NCI-H526 (cell line): ENCODE data around the gene PPME1.
A peak's percentile ranks its signal among the peaks of the same experiment; 100 is the strongest.

ENCODE experiments used
- DNase-seq, 2 experiments: peaks; one replicate each; lab custom pipeline; 2025; lab: John Stamatoyannopoulos, UW

Gene PPME1

DNA sequence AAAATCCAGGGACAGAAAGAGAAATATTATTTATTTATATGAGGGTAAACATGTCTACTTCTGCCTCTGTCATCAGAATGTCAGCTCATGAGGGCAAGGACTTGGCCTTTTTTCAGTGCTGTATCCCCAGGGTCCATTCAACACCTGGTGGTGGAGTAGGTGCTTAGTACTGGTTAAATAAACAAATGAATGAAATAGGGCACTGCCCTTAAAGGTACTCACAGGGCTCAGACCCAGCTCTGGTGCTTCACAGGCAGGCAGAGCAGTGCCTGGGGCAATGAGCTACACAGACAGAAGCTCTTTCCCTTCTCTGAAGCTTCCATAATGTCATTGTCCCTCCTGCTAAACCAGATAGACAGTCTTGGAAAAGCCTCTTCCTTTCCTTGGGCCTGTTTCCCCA, 109.4 kb downstream of the PPME1 start:
- peak in 1 of 2 experiments; percentile 19 for DNase-seq

DNA sequence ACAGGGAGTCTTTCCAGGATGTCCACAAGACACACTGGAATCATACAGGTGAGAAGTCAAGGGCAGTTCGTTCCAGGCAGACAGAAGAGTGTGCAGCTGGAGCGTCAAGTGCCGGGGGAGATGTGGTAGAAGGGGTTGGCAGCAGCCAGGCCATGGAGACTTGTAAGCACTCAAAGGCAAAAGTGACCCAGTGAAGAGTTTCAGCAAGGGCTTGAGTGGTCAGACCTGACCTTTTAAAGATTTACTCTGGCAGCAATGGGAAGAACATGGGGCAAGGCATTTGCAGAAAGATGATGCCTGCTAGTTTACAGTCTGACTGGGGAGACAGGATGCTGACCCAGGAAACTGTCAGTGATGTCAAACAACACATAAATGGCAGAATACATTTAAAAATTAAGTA, 111.3 kb downstream of the PPME1 start:
- DNase-seq, result no peak

DNA sequence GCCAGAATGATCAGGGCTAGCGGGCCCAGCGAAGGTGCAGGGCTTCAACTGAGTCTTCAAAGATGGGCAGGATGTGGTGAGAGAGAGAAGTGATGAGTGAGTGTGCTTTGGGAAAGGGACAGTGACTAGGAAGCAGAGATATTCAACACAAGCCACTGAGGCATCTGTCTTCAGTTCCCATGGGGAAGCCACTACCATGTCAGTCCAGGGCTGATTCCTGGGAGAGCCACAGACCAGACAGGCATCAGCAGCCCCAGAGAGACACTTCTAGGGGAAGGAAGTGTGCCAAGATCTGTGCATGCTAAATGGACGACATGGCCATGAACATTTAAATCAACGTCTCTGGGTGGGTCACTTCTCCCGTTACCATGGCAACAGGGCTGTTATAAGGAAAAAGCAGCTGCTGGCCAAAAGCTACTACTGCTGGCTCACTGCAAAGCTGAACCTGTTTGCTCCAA, 111.9 kb downstream of the PPME1 start:
- DNase-seq, result no peak

DNA sequence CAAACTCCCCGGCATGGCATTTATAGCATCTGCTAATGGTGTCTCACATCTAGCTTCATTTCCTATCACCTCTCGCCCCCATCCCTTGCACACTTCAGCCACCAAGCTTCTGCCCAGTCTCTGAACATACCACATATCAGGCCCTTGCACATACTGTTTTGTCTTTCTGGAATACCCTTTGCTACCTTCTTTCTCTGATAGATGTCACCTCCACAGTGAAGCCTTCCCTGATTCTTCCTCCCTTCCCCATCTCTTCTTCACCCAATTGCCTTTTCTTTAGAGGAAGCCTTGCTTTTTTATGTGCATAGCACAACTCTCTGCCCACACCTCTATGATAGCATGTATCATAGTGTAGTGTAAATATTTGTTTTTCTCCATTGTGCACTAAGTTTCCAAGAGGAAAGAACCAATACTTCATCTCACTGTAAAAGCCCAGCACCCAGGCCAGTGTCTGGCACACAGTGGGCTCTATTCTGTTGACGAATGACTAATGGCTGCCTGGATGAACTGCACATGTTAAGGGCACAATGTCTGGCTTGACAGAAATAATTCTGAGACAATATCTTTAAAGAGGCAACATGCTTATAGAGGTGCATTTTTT, 112.6 kb downstream of the PPME1 start:
- no peak for DNase-seq

DNA sequence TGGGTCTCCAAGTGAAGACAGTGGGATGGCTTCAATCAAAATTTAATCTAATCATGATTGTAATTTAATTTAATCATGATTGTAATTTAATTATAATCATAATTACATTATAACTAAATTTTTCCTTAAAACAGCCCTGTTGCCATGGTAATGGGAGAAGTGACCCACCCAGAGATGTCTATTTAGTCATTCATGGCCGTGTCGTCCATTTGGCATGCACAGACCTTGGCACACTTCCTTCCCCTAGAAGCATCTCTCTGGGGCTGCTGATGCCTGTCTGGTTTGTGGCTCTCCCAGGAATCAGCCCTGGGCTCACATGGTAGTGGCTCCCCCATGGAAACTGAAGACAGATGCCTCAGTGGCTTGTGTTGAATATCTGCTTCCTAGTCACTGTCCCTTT, 113.4 kb downstream of the PPME1 start:
- no peak for DNase-seq

DNA sequence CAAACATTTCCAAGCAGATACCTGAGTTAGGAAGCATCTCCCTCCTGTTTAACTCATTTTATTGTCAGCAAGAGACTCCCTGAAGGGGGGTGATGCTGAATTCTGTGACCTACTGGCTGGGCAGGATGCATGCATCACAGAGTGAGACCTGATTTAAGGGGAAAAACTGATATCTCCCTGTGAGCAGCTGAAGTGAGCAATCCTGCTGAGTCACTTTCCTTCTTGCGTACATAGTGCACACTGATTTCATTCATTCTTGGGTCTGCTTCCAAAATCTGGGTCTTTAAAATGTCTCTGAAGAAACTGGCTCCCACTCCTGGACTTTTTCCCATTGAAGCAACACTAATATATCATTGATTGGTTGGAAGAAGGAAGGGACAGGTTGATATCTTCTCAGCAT, 117.1 kb downstream of the PPME1 start:
- DNase-seq, result no peak

DNA sequence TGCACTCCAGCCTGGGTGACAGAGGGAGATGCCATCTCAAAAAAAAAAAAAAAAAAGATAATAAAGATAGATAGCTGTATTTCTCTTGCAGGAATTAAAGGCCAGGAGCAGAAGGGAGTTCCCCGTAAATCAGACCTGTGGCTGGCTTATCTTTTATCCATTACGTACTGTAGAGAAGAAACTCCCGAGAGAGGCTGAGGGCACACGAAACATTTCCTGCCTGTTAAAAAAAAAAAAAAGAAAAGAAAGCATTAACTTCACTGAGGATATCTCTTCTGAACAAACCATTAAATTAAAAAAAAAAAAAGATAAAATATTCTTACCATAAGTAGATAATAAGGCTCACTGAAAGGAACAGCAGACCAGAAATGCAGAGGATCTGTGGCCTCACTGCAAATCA, 117.8 kb downstream of the PPME1 start:
- no peak for DNase-seq

DNA sequence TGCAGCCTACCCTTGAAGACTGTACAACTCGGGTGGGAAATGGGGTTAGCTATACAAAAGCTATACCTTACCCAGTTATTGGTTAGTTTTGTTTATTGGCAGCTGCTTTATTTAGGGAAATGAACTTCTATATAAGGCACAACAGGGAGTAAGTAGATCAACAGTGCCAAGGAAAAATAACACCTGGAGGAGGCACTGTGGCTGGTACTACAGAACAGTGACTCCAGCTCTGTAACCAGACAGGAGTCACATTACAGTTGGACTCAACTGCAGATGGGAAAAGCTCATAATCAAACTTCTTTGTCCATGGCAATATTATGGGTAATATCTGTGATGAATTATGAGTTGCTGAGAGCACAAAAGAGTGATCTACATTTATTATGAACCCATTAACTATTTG, 126.4 kb downstream of the PPME1 start:
- DNase-seq, result peak in 1 of 2 experiments; percentile 26

DNA sequence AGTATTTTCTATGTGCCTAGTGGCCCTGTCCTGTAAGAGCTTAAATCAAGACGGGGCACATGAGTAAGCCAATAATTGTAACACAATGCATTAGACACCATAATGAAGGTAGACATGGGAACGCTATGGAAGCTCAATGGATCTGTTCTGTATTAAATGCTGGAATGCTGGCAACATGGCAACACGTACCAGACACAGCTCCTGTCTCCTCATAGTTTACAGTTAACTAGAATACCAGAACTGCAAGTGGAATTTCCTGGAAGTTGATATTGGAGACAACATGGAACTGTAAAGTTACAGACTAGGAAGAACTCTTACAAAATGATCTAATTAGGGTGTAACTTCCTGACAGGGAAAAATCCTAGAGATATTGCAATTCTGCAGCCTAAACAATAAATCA, 127.9 kb downstream of the PPME1 start:
- DNase-seq, result no peak
